ENCODE results near the gene AUH.

The AUH gene

GRCh38 chr9:91320299-91320698, 41.4 kb downstream of the AUH start:
- no peak overlapping the region for H3K4me3 ChIP-seq (ENCODE audit: low read length)
- no peak overlapping the region for H3K9ac ChIP-seq (ENCODE audit: low read length)
- H3K79me2 ChIP-seq (ENCODE audit: low read length) = no peaks in the 10 kb centered on the region
- no peak overlapping the region for H3K27ac ChIP-seq (ENCODE audit: low read length)
- H4K20me1 ChIP-seq (ENCODE audit: insufficient read depth, low read length) = no peaks in the 10 kb centered on the region
- no peak overlapping the region for H3K4me2 ChIP-seq (ENCODE audit: low read length)
- H3K9me3 ChIP-seq (ENCODE audit: insufficient read depth, low read length) = no peaks in the 10 kb centered on the region
- H3K36me3 ChIP-seq (replicated peaks; ENCODE audit: low read depth, low read length) = no peaks in the 10 kb centered on the region
- TF ChIP-seq CTCF (IDR thresholded peaks at IDR 0.05; ENCODE audit: low read depth, low read length) = no peak
- TF ChIP-seq EZH2phosphoT487 (IDR thresholded peaks at IDR 0.05; ENCODE audit: low read depth) = no peak
- H3K27me3 ChIP-seq (ENCODE audit: low read depth, low read length) = no peaks in the 10 kb centered on the region
- H2AFZ ChIP-seq (ENCODE audit: low read depth, low read length) = no peak overlapping the region
- H3K4me1 ChIP-seq (ENCODE audit: low read length) = no peaks in the 10 kb centered on the region

- H3K27ac ChIP-seq (ENCODE audit: low read length) = no peak overlapping the region
- no peak for TF ChIP-seq CTCF (IDR thresholded peaks at IDR 0.05; ENCODE audit: low read depth, low read length)
- no peak for TF ChIP-seq EZH2phosphoT487 (IDR thresholded peaks at IDR 0.05; ENCODE audit: low read depth)
- no peaks in the 10 kb centered on the region for H3K4me1 ChIP-seq (ENCODE audit: low read length)
- H3K36me3 ChIP-seq (replicated peaks; ENCODE audit: low read depth, low read length) = no peaks in the 10 kb centered on the region
- H3K27me3 ChIP-seq (ENCODE audit: low read depth, low read length) = no peaks in the 10 kb centered on the region
- no peaks in the 10 kb centered on the region for H3K9me3 ChIP-seq (ENCODE audit: insufficient read depth, low read length)
- H4K20me1 ChIP-seq (ENCODE audit: insufficient read depth, low read length) = no peaks in the 10 kb centered on the region
- no peaks in the 10 kb centered on the region for H3K79me2 ChIP-seq (ENCODE audit: low read length)
- H3K4me2 ChIP-seq (ENCODE audit: low read length) = no peak overlapping the region
- no peak overlapping the region for H2AFZ ChIP-seq (ENCODE audit: low read depth, low read length)
- H3K4me3 ChIP-seq (ENCODE audit: low read length) = no peak overlapping the region
- H3K9ac ChIP-seq (ENCODE audit: low read length) = no peak overlapping the region
Observed at GRCh38 chr9:91316093-91316492, 45.6 kb downstream of the AUH start.

DNA sequence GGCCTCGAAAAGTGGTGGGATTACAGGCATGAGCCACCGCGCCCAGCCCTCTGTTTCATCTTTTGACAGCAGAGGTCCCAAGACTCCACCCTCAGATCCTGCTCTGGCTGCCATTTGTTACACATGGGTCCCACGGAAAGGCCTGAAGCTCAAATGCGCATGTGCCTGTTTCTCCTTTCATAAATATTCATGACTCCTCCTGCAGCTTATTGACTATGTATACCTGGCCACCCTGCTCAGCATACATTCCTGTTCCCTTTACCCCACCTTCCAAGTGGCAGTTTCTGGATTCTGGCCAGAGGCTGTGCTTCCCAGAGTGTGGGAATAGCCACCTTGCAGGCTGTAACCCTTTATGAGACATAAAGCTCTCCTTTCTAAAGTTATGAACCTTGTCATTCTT, 46.5 kb downstream of the AUH start:
- Histone ChIP-seq H3K27me3 (ENCODE audit: low read depth, low read length) (no peaks in the 10 kb centered on the region), H3K36me3 (replicated peaks; ENCODE audit: low read depth, low read length) (no peaks in the 10 kb centered on the region), H3K4me3 (ENCODE audit: low read length) (no peak overlapping the region), H3K9ac (ENCODE audit: low read length) (no peak overlapping the region), H2AFZ (ENCODE audit: low read depth, low read length) (no peak overlapping the region), H3K79me2 (ENCODE audit: low read length) (no peaks in the 10 kb centered on the region), H3K27ac (ENCODE audit: low read length) (no peak overlapping the region), H4K20me1 (ENCODE audit: insufficient read depth, low read length) (no peaks in the 10 kb centered on the region), H3K9me3 (ENCODE audit: insufficient read depth, low read length) (no peaks in the 10 kb centered on the region), H3K4me2 (ENCODE audit: low read length) (no peak overlapping the region), H3K4me1 (ENCODE audit: low read length) (no peaks in the 10 kb centered on the region)
- TF ChIP-seq EZH2phosphoT487 (IDR thresholded peaks at IDR 0.05; ENCODE audit: low read depth) = no peak

- Histone ChIP-seq H3K27ac (ENCODE audit: low read length) (no peak overlapping the region), H4K20me1 (ENCODE audit: insufficient read depth, low read length) (no peaks in the 10 kb centered on the region), H3K9ac (ENCODE audit: low read length) (no peak overlapping the region), H3K79me2 (ENCODE audit: low read length) (no peaks in the 10 kb centered on the region), H3K27me3 (ENCODE audit: low read depth, low read length) (no peaks in the 10 kb centered on the region), H3K4me1 (ENCODE audit: low read length) (no peaks in the 10 kb centered on the region), H3K4me3 (ENCODE audit: low read length) (no peak overlapping the region), H2AFZ (ENCODE audit: low read depth, low read length) (no peak overlapping the region), H3K4me2 (ENCODE audit: low read length) (no peak overlapping the region), H3K36me3 (replicated peaks; ENCODE audit: low read depth, low read length) (no peaks in the 10 kb centered on the region), H3K9me3 (ENCODE audit: insufficient read depth, low read length) (no peaks in the 10 kb centered on the region)
- TF ChIP-seq EZH2phosphoT487 (IDR thresholded peaks at IDR 0.05; ENCODE audit: low read depth) = no peak
- TF ChIP-seq CTCF (IDR thresholded peaks at IDR 0.05; ENCODE audit: low read depth, low read length) = no peak
Observed at GRCh38 chr9:91312717-91313325, 48.9 kb downstream of the AUH start.
